Kidney (tissue), 14 donors: Measurements from ENCODE around the gene SIK3. TPM values are rescaled to one million over a fixed set of nuclear protein-coding genes. Genes with fewer than 3 reads are reported as not detected.

Experiments used
- DNase-seq, 5 donors: peaks; one replicate each; pipeline ENCODE4 v3.0.0-alpha.2; 2013 to 2020
- FAIRE-seq: peaks from 2 replicates; lab custom pipeline; 2012; peaks lifted over from hg19 to GRCh38; lab: Jason Lieb, UNC
- H3K27ac ChIP-seq, 2 donors: one replicate each; pipeline ENCODE4 v1.7.0; 2013; ENCODE audit warnings: low read depth in 2 of 2, low read length in 2 of 2, inconsistent platforms in 1 of 2
- H3K27me3 ChIP-seq: one replicate; pipeline ENCODE4 v1.7.1; 2013; ENCODE audit warnings: low read length, inconsistent platforms; ENCODE audit not compliant: control insufficient read depth, insufficient read depth
- H3K36me3 ChIP-seq, 3 donors: one replicate each; pipeline versions ENCODE4 v1.7.0 to v1.7.1; 2013; ENCODE audit warnings: low read length in 3 of 3, control low read depth in 1 of 3, inconsistent platforms in 1 of 3; ENCODE audit not compliant: insufficient read depth in 3 of 3, control insufficient read depth in 2 of 3
- H3K4me1 ChIP-seq, 3 donors: one replicate each; pipeline versions ENCODE4 v1.7.0 to v1.7.1; 2013; ENCODE audit warnings: low read length in 3 of 3, inconsistent platforms in 1 of 3, low read depth in 1 of 3; ENCODE audit not compliant: control insufficient read depth in 2 of 3, insufficient read depth in 2 of 3
- H3K4me3 ChIP-seq, 3 donors: one replicate each; pipeline versions ENCODE4 v1.7.0 to v1.8.1; 2013; ENCODE audit warnings: low read length in 3 of 3, control low read depth in 1 of 3, inconsistent platforms in 1 of 3
- H3K9ac ChIP-seq, 3 donors: one replicate each; pipeline versions ENCODE4 v1.7.0 to v1.7.1; 2013; ENCODE audit warnings: low read length in 3 of 3, control low read depth in 1 of 3, inconsistent platforms in 1 of 3
- H3K9me3 ChIP-seq, 3 donors: one replicate each; pipeline versions ENCODE4 v1.7.0 to v1.7.1; 2013; ENCODE audit warnings: low read length in 3 of 3, control low read depth in 1 of 3, inconsistent platforms in 1 of 3; ENCODE audit not compliant: control insufficient read depth in 2 of 3, insufficient read depth in 1 of 3
- CTCF ChIP-seq: IDR thresholded peaks from 3 replicates; pipeline ENCODE4 v1.5.1; 2012; ENCODE audit warnings: mild to moderate bottlenecking, moderate library complexity, borderline replicate concordance; ENCODE audit not compliant: insufficient read depth; ENCODE audit errors: extremely low read depth
- intact Hi-C: fragments of 100-400 bp; cut with DNase I; formaldehyde crosslinking; loops from one replicate; pipeline ENCODE4 v1.11.1; 2022
- polyA plus RNA-seq: library from polyadenylated mRNA; stranded (reverse); fragments of 350-450 nt; fragmentation: Illumina TruSeq; extraction: RNeasy Lipid Tissue Mini Kit (QIAGEN cat#74804); gene quantifications from one replicate; pipeline ENCODE4 v1.2.3, GENCODE V29; 2014; ENCODE audit warnings: low read depth, low replicate concordance; ENCODE audit not compliant: insufficient read depth
- total RNA-seq: library from RNA; stranded (reverse); fragmentation: NEBNext Ultra II Directional; extraction: Animal tissue kit (Norgen Biotek cat#: 25700); gene quantifications from one replicate; pipeline ENCODE4 v1.2.1, GENCODE V29; 2021
- donor health status: control.
- donor health status: control.
- donor health status: control.
- donor health status: control.
- donor health status: control.
- donor health status: DM: yes; HTN: yes; CAD: no.
- donor health status: Normal renal cell carcinoma (clear cell type).

SIK3 gene
- total and polyA plus RNA-seq, 2 donors from 2014 or later, result 12.3 to 50.7 TPM

DNA sequence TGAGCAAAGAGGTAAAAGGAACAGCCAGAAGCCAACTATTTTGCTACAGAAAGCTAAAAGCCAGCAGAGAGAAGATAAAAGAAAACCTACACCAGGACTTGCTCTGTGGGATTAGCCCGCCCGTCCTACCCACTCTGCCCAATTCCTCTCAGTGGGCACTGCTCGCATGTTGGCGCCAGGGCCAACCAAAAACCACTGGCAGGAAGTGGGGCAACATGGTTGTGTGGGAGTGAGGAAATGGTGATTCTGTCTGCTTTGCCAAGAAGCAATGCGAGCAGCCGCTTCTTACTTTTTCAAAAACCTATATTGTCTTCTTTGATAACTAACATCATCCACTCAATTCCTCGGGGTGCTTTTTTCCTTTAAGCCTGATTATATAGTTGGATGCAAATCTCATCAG lies 246.6 kb downstream of the SIK3 start:
- peaks cover 4 to 26% (median 18%) of the 10 kb centered on the region in 3 donors for H3K36me3 ChIP-seq
- FAIRE-seq, result no peak
- no peaks in the 10 kb centered on the region for H3K9me3 ChIP-seq
- intact Hi-C loops, result no loop called here
- peaks cover 0 to 5% (median 0%) of the 10 kb centered on the region in 3 donors for H3K4me1 ChIP-seq
- H3K27ac ChIP-seq, result no peak overlapping the region
- no peak overlapping the region for H3K9ac ChIP-seq
- no peaks in the 10 kb centered on the region for H3K27me3 ChIP-seq
- TF ChIP-seq CTCF, result no peak
- DNase-seq, result no peak
- H3K4me3 ChIP-seq, result no peak overlapping the region

DNA sequence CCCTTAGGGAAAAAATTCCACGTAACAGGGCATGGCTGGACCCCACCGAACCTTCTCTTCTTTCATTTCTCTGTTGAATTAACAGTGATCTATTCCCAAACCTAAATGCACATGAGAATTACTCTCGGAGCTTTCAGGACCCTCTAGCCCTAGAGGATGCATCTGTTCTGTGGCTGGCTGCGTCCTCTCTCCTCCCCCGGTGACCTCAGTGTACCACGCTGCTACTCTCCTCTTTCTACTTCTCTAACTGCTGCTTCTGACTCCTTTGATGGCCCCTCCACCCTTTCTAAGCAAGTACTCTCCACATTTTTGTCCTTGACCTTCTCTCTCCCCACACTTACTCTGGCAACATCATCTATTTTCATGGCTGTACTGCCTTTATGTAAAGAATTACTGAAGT lies 248.7 kb downstream of the SIK3 start:
- H3K9me3 ChIP-seq, result no peaks in the 10 kb centered on the region
- DNase-seq (no peak), FAIRE-seq (no peak)
- intact Hi-C loops, result no loop called here
- H3K27ac ChIP-seq, result no peak overlapping the region
- H3K27me3 ChIP-seq, result no peaks in the 10 kb centered on the region
- H3K4me1 ChIP-seq, result peaks cover 0 to 5% (median 0%) of the 10 kb centered on the region in 3 donors
- no peak overlapping the region for H3K4me3 ChIP-seq
- peaks cover 4 to 32% (median 27%) of the 10 kb centered on the region in 3 donors for H3K36me3 ChIP-seq
- no peak for TF ChIP-seq CTCF
- H3K9ac ChIP-seq, result no peak overlapping the region

GRCh38 chr11:116849060-116849459 lies 249.2 kb downstream of the SIK3 start:
- intact Hi-C loops, result no loop called here
- TF ChIP-seq CTCF, result no peak
- Histone ChIP-seq H3K9ac (no peak overlapping the region), H3K27ac (no peak overlapping the region), H3K4me1 (peaks cover 0 to 5% (median 0%) of the 10 kb centered on the region in 3 donors), H3K36me3 (peaks cover 4 to 32% (median 23%) of the 10 kb centered on the region in 3 donors), H3K4me3 (no peak overlapping the region), H3K9me3 (no peaks in the 10 kb centered on the region), H3K27me3 (no peaks in the 10 kb centered on the region)
- DNase-seq (no peak), FAIRE-seq (no peak)

- TF ChIP-seq CTCF, result no peak
- peaks cover 4 to 41% (median 23%) of the 10 kb centered on the region in 3 donors for H3K36me3 ChIP-seq
- no peaks in the 10 kb centered on the region for H3K27me3 ChIP-seq
- peaks cover 0 to 9% (median 3%) of the 10 kb centered on the region in 3 donors for H3K4me1 ChIP-seq
- no peak for DNase-seq
- no peak overlapping the region for H3K27ac ChIP-seq
- intact Hi-C loops, result no loop called here
- no peak overlapping the region for H3K4me3 ChIP-seq
- H3K9ac ChIP-seq, result no peak overlapping the region
- no peaks in the 10 kb centered on the region for H3K9me3 ChIP-seq
- FAIRE-seq, result no peak
These were observed 250.6 kb downstream of the SIK3 start for GRCh38 chr11:116847612-116848011.
